Upper lobe of left lung (tissue), 4 donors: ENCODE data around the gene QPCT.

Experiments
- POLR2A ChIP-seq, 4 donors: fragments of 450-650 bp; IDR thresholded peaks; one replicate each; pipeline ENCODE4 v1.5.1; 2016 to 2017; ENCODE audit warnings: antibody characterized with exemption in 4 of 4, mild to moderate bottlenecking in 2 of 4
- POLR2AphosphoS5 ChIP-seq, 2 donors: sonication (generic); formaldehyde crosslinking; IDR thresholded peaks; one replicate each; pipeline ENCODE4 v1.5.1; 2017; ENCODE audit warnings: antibody characterized with exemption in 2 of 2
- TF ChIP-seq, protein P1 (sequence below), 6 experiments: fragments of 450-650 bp in 4 of 6; fragments of 200-600 bp in 2 of 6; sonication (generic) in 2 of 6; IDR thresholded peaks; one replicate each; pipeline ENCODE4 v1.5.1; 2016 to 2019; ENCODE audit warnings: antibody characterized with exemption in 6 of 6

DNA sequence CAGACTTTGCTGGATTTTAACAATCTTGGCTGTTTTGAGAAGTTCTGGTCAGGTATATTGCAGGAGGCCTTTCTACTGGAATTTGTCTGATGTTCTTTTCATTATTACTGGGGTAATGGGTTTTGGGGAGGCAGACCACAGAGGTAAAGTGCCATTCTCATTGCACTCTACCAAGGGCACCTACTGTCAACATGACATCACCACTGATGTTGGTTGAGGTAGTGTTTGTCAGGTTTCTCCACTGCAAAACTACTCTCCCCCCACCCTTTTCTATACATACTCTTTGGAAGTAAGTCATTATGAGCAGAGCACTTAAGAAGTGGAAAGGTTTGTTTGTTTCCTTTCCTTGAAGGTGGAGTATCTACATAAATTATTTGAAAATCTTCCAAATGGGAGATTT lies 46.8 kb upstream of the QPCT start:
- TF ChIP-seq, protein P1, sequence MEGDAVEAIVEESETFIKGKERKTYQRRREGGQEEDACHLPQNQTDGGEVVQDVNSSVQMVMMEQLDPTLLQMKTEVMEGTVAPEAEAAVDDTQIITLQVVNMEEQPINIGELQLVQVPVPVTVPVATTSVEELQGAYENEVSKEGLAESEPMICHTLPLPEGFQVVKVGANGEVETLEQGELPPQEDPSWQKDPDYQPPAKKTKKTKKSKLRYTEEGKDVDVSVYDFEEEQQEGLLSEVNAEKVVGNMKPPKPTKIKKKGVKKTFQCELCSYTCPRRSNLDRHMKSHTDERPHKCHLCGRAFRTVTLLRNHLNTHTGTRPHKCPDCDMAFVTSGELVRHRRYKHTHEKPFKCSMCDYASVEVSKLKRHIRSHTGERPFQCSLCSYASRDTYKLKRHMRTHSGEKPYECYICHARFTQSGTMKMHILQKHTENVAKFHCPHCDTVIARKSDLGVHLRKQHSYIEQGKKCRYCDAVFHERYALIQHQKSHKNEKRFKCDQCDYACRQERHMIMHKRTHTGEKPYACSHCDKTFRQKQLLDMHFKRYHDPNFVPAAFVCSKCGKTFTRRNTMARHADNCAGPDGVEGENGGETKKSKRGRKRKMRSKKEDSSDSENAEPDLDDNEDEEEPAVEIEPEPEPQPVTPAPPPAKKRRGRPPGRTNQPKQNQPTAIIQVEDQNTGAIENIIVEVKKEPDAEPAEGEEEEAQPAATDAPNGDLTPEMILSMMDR (IDR thresholded peaks at IDR 0.05): no peak
- no peak for TF ChIP-seq POLR2AphosphoS5 (IDR thresholded peaks at IDR 0.05)
- TF ChIP-seq POLR2A (IDR thresholded peaks at IDR 0.05): no peak
